C4-2B (cell line): ENCODE measurements around the gene TBL1XR1.
A peak's percentile ranks its signal among the peaks of the same experiment; 100 is the strongest.
"Not testable (repeated sequence)": the region's sequence is repeated elsewhere in the genome, so short reads cannot be mapped to it uniquely, and the experiment has no call there.

ENCODE experiments used
- H3K27ac ChIP-seq: fragments of 450-650 bp; 2 replicates; pipeline ENCODE4 v1.5.1; 2017
- CTCF ChIP-seq: fragments of 450-650 bp; conservative IDR thresholded peaks from 2 replicates; pipeline ENCODE4 v1.5.1; 2017; ENCODE audit warnings: mild to moderate bottlenecking
- ZFX ChIP-seq: fragments of 450-650 bp; IDR thresholded peaks from 2 replicates; pipeline ENCODE4 v1.6.1; 2017

TBL1XR1 gene

GRCh38 chr3:177196008-177196455 is 1.2 kb downstream of the TBL1XR1 start:
- TF ChIP-seq ZFX = no peak
- no peak for TF ChIP-seq CTCF
- peak overlapping the region; percentile 100 for H3K27ac ChIP-seq

GRCh38 chr3:177195242-177195991 is 1.9 kb downstream of the TBL1XR1 start:
- peak overlapping the region; percentile 100 for H3K27ac ChIP-seq

GRCh38 chr3:177194299-177194698 is 3.0 kb downstream of the TBL1XR1 start:
- TF ChIP-seq CTCF (no peak), ZFX (no peak)
- peak overlapping the region; percentile 54; the same call in 1 of the 2 replicates for H3K27ac ChIP-seq

More at GRCh38 chr3:177195242-177195991, 1.9 kb downstream of the TBL1XR1 start:
- TF ChIP-seq ZFX = no peak
- no peak for TF ChIP-seq CTCF

- TF ChIP-seq CTCF = no peak
- TF ChIP-seq ZFX = no peak
- peak overlapping the region; percentile 54 for H3K27ac ChIP-seq
Observed at GRCh38 chr3:177193688-177194268, 3.5 kb downstream of the TBL1XR1 start.

GRCh38 chr3:177193275-177193674 is 4.0 kb downstream of the TBL1XR1 start:
- peak overlapping the region; percentile 54 for H3K27ac ChIP-seq

GRCh38 chr3:177190756-177191681 is 6.3 kb downstream of the TBL1XR1 start:
- peak overlapping the region; percentile 3; the same call in 1 of the 2 replicates for H3K27ac ChIP-seq
- TF ChIP-seq CTCF = no peak
- no peak for TF ChIP-seq ZFX

GRCh38 chr3:177190184-177190583 is 7.1 kb downstream of the TBL1XR1 start:
- H3K27ac ChIP-seq = 0 out of 2 replicates have a peak overlapping the region, but pooled peaks have one; percentile 6

GRCh38 chr3:177188325-177188724 is 9.0 kb downstream of the TBL1XR1 start:
- H3K27ac ChIP-seq = not testable (repeated sequence)
